Nephron (organoid): ENCODE data around the gene LZTS3.
"Not testable (repeated sequence)": the region's sequence is repeated elsewhere in the genome, so short reads cannot be mapped to it uniquely, and the experiment has no call there.

ENCODE experiments used
- H3K27ac Mint-ChIP-seq, 3 experiments: 2 replicates each; pipeline ENCODE4 v1.8.0; 2020; ENCODE audit warnings: mixed read lengths in 3 of 3, mild to moderate bottlenecking in 2 of 3, moderate library complexity in 1 of 3
- H3K27me3 Mint-ChIP-seq: 2 replicates; pipeline ENCODE4 v1.8.0; 2021; ENCODE audit warnings: low read depth, mild to moderate bottlenecking, moderate library complexity, mixed read lengths
- H3K36me3 Mint-ChIP-seq: 2 replicates; pipeline ENCODE4 v1.8.0; 2020; ENCODE audit warnings: low read depth, mixed read lengths
- H3K4me1 Mint-ChIP-seq: 2 replicates; pipeline ENCODE4 v1.8.0; 2020; ENCODE audit warnings: mixed read lengths
- H3K4me3 Mint-ChIP-seq, 3 experiments: 2 replicates each; pipeline ENCODE4 v1.8.0; 2020; ENCODE audit warnings: mild to moderate bottlenecking in 3 of 3, mixed read lengths in 3 of 3, moderate library complexity in 2 of 3
- H3K9me3 Mint-ChIP-seq: 2 replicates; pipeline ENCODE4 v1.8.0; 2020; ENCODE audit warnings: mixed read lengths
- TF ChIP-seq, protein P1 (sequence below), 3 experiments: fragments of 200-600 bp; sonication (generic); IDR thresholded peaks; one replicate each; pipeline ENCODE4 v1.5.0; 2021; ENCODE audit warnings: antibody characterized with exemption in 3 of 3; ENCODE audit not compliant: unreplicated experiment in 3 of 3

The LZTS3 gene

DNA sequence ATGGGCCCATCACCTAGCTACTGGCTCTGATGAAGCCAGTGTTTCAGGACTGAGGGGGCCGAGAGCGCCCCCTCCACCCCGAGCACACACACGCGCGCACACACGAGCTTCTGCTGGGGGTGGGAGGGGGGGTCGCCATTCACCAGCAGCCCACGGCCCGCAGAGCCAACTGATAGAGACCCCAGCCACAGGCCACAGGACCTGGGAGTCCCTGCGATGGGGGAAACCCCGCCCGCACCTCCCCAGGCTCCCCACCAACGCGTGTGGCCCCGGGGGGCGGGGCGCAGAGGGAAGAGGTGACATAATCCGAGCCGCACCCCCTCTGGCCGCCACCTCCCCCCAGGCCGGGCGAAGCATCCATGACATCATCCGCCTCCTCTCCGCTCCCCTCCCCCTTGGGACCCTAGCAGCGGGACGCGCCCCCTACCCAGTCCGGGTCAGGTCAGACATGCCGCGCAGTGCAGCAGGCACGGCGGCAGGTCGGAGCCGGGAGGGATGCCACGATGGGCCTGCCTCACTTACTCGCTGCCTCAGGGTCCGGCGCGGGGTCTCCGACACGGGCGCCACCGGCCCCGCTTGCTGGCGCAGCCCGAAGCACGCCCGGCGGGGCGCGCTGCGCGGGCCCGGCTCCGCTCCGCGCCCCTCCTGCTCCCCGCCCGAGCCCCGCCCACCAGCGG is at the start of gene LZTS3:
LZTS3 (minus strand) TSS at position 617 of the 677 bp plus-strand sequence. CDS start 6,386 bp downstream, outside the sequence.
- peaks cover 14% of the 10 kb centered on the region for H3K4me1 Mint-ChIP-seq
- H3K27ac Mint-ChIP-seq = peak within 1 kb of the TSS; percentile 10 to 92 (median 83)
- H3K27me3 Mint-ChIP-seq = peaks cover 47% of the 10 kb centered on the region
- H3K4me3 Mint-ChIP-seq = peak within 1 kb of the TSS; percentile 95 to 98 (median 96)
- H3K36me3 Mint-ChIP-seq = no peaks in the 10 kb centered on the region
- H3K9me3 Mint-ChIP-seq = no peaks in the 10 kb centered on the region
- TF ChIP-seq, protein P1, sequence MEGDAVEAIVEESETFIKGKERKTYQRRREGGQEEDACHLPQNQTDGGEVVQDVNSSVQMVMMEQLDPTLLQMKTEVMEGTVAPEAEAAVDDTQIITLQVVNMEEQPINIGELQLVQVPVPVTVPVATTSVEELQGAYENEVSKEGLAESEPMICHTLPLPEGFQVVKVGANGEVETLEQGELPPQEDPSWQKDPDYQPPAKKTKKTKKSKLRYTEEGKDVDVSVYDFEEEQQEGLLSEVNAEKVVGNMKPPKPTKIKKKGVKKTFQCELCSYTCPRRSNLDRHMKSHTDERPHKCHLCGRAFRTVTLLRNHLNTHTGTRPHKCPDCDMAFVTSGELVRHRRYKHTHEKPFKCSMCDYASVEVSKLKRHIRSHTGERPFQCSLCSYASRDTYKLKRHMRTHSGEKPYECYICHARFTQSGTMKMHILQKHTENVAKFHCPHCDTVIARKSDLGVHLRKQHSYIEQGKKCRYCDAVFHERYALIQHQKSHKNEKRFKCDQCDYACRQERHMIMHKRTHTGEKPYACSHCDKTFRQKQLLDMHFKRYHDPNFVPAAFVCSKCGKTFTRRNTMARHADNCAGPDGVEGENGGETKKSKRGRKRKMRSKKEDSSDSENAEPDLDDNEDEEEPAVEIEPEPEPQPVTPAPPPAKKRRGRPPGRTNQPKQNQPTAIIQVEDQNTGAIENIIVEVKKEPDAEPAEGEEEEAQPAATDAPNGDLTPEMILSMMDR (IDR thresholded peaks at IDR 0.05; ENCODE audit: unreplicated experiment in 3 of 3) = no peak

GRCh38 chr20:3221398-3222226 is 48.3 kb upstream of the LZTS3 start:
- Mint-ChIP-seq H3K36me3 (peaks cover 17% of the 10 kb centered on the region), H3K27ac (no peak overlapping the region), H3K9me3 (no peaks in the 10 kb centered on the region), H3K4me1 (peaks cover 19% of the 10 kb centered on the region), H3K27me3 (no peaks in the 10 kb centered on the region), H3K4me3 (no peak overlapping the region)
- TF ChIP-seq, protein P1 (IDR thresholded peaks at IDR 0.05; ENCODE audit: unreplicated experiment in 3 of 3) = no peak

DNA sequence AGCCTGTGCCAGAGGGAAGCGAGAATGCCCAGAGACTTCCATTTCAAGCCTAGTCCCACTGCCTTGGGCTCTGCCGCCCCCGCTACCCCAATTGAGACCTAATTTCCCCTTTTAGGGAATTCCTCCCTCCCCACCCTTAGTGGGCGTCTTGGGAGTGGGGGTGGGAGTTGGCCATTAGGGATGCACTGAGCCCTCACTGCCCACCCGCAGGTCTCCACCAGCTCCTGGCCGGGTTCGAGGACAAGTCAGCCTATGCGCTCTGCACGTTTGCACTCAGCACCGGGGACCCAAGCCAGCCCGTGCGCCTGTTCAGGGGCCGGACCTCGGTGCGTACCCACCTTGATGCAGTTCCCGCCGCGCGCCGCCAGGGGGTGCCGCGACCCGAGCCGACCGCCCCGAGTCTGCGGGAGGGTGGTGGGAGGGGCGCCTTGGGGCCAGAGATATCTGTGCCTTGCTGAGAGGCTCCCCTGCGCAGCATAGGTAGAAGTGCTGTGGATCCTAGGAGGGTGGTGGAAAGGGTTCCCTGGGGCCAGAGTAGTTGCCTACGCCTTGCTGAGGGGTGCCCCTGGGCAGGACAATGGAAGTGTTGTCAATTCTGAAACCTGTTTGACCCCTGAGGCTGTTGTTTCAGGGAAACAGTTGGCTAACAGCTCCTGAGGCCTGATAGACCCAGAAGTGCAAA is 45.1 kb upstream of the LZTS3 start:
- no peaks in the 10 kb centered on the region for H3K27me3 Mint-ChIP-seq
- H3K27ac Mint-ChIP-seq = no peak overlapping the region
- no peaks in the 10 kb centered on the region for H3K9me3 Mint-ChIP-seq
- peaks cover 22% of the 10 kb centered on the region for H3K36me3 Mint-ChIP-seq
- peaks cover 9% of the 10 kb centered on the region for H3K4me1 Mint-ChIP-seq
- no peak overlapping the region for H3K4me3 Mint-ChIP-seq
- TF ChIP-seq, protein P1 (IDR thresholded peaks at IDR 0.05; ENCODE audit: unreplicated experiment in 3 of 3) = peak; percentile 84 to 88 (median 85)

GRCh38 chr20:3215359-3215917 is 42.1 kb upstream of the LZTS3 start:
- not testable (repeated sequence) for H3K4me1 Mint-ChIP-seq, H3K27ac Mint-ChIP-seq, H3K27me3 Mint-ChIP-seq, H3K9me3 Mint-ChIP-seq, H3K4me3 Mint-ChIP-seq
- H3K36me3 Mint-ChIP-seq = peaks cover 15% of the 10 kb centered on the region

- TF ChIP-seq, protein P1 (IDR thresholded peaks at IDR 0.05; ENCODE audit: unreplicated experiment in 3 of 3) = no peak
- no peak overlapping the region for H3K27ac Mint-ChIP-seq
- H3K4me3 Mint-ChIP-seq = peak overlapping the region in 1 of 3 experiments; percentile 31
- H3K9me3 Mint-ChIP-seq = no peaks in the 10 kb centered on the region
- H3K36me3 Mint-ChIP-seq = peaks cover 10% of the 10 kb centered on the region
- H3K27me3 Mint-ChIP-seq = no peaks in the 10 kb centered on the region
- peaks cover 5% of the 10 kb centered on the region for H3K4me1 Mint-ChIP-seq
These were observed 39.9 kb upstream of the LZTS3 start for GRCh38 chr20:3213226-3213625.

- H3K27me3 Mint-ChIP-seq = no peaks in the 10 kb centered on the region
- H3K9me3 Mint-ChIP-seq = no peaks in the 10 kb centered on the region
- H3K4me1 Mint-ChIP-seq = peaks cover 5% of the 10 kb centered on the region
- H3K36me3 Mint-ChIP-seq = peaks cover 10% of the 10 kb centered on the region
- TF ChIP-seq, protein P1 (IDR thresholded peaks at IDR 0.05; ENCODE audit: unreplicated experiment in 3 of 3) = no peak
- peak overlapping the region; percentile 88 to 96 (median 96) for H3K4me3 Mint-ChIP-seq
- H3K27ac Mint-ChIP-seq = peak overlapping the region; percentile 92 to 97 (median 94)
These were observed 37.0 kb upstream of the LZTS3 start for GRCh38 chr20:3210346-3210745.
